Fibroblast of the conjunctiva (primary cell): Measurements from ENCODE around the gene ALKBH5.
"Not testable (repeated sequence)": the region's sequence is repeated elsewhere in the genome, so short reads cannot be mapped to it uniquely, and the experiment has no call there.

ENCODE experiments used
- DNase-seq: peaks from one replicate; pipeline ENCODE4 v3.0.0-alpha.2; 2010; ENCODE audit warnings: low read depth

ALKBH5 gene

DNA sequence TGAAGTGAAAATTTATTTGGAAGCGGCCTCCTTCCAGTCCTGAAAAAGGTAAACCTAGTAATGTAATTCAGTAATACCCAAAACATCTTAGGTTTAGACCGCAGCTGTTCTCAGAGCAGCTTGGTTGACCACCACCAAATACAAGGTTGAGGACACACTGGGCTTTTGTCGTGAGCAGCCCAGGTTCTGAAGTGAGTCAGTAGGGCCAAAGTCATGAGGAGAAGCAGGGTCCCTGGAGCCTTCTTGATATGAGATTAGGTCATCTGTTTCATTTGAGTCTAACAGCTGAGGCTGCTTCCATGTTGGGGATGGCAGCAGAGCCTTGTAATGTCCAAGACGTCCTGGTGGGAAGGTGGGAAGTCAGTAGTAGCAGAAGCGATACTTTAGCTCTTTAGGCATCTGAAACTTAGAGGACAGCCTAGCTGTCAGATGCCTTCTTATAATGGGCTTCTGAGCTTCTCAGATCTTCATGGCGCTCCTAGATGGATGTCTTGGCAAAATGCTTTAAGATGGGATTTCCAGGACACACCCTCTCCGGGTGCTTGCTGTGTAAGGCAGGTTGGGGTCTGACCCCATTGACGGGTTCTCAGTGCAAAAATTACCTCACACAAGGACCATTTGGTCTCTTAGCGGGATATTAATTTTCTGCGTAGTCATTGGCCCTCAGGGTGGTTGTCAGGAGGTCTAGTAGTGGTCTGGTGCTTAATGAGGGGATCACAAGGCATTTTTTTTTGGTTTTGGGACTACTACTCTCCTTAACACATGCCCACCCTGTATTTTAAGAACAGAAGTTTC, 2.4 kb downstream of the ALKBH5 start:
- no peak for DNase-seq

DNA sequence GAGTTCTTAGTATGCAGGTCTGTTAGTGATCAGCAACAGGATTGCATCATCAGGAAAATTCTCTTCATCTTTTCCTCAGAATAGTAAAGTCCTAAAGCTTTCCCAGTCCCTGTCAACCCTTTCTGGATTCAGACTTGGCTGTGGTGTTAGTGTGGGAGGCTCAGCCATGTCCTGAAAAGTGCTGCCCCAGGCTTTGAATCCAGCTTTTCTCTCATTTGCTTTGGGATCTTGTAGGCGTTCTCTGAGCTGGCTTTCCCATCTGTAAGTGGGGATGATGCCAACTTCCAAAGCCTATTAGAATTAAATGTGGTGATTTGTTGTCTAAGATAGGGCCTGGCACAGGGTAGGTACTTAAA, 3.0 kb downstream of the ALKBH5 start:
- peak; percentile 39 for DNase-seq

DNA sequence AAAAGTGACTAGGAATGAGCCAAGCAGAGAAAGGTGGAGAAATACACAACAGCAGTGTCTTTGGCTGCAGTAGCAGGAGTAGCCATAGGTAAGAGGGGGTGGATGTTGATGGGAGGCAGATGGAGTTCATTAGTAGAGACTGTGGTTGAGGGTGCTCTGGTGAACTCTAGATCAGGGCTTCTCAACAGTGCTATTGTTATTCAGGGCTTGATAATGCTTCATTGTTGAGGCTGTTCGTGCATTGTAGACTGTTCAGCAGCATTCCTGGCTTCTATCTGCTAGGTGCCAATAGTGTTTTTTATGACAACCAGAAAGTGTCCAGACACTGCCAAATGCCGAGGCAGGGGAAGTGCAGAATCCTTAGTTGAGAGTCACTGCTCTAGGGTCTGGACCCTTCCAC, 3.6 kb downstream of the ALKBH5 start:
- no peak for DNase-seq

DNA sequence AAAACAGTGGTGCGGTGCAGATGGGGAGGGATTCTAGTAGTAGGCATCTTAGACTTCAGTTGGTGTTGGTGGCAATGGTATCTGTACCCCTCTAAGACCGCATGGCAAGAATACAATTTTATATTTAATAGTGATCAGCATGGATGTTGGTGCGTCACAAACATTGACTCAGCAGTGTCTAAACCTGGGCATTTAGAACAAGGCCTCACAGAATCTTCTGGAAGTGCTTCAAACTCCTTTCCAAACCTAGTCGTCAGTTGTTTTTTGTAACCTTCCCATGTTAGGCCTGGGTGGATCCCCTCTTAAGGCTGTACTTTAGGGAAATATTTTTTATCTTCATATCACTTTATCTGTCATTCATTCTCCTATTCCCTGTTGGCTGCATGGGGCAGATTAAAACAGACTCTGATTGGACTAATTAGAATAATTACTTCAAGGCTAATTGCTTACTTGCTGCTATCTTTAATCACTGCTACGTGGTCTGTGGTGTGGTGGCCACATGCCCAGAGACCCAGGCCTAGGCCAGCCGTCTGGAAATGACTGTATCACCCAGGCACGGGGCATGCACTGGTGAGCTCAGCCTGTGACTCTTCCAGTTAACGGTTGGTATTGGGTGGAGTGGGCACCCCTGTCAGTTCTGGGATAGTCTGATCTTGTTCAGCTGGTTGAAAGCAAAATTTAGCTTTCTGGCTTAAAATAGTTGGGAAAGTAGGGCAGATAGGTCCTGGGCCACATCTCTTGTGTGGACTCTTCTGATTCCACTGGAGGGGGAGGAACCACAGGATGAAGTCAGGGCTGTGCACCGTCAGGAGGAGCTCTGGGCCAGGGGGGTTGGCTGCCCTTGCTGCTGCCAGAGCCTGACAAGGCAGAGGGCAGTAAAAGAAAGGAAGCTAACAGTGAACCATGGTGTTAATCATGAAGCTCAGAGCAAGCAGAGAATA, 4.5 kb downstream of the ALKBH5 start:
- DNase-seq = no peak

DNA sequence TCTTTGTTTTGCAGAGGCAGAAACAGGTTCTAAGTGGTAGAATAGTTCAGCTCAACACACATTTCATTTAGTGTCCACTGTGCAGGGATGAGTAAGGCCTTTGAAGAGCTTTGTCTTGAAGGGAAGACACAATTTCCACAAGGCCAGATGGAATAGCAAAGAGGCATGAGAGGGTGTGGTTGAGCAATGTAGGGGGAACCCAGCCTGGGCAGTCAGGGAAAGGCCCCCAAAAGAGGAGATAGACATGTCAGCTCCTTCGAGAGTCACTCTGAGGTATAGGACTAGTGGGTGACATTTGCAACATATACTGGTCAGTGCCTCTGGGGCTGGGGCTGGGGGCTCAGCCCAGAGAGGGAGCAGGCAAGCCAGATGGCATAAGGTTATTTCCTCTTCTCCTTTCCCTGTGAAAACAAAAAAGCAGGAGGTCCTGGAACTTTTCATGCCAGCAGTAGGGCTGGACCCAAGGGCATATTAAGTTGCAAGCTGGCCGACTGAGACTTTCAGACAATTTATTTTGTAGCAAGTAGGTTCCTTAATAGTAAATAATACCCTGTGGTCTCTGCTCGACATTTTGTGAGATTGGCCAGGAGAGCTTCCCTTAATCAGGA, 7.1 kb downstream of the ALKBH5 start:
- DNase-seq = no peak

DNA sequence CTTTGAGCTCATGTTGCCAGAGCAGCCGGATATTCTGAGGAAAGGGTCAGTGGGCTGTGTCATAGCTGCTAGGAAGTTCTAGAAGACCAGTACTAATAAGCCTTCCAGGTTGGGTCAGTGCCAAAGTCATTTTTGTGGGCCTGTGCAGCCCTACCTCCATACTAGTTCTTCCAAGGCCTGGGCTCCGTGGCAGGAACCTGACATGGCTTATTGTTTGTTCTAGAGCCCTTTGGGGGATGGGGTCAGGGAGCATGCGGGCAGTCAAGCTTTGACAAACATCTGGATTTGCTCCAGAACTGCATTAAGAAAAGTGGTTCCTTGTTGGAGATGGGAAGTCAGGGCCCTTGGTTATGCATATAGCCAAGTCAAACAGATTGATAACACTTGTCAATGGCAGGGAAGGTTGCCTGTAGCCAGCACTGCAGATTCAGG, 7.6 kb downstream of the ALKBH5 start:
- no peak for DNase-seq

DNA sequence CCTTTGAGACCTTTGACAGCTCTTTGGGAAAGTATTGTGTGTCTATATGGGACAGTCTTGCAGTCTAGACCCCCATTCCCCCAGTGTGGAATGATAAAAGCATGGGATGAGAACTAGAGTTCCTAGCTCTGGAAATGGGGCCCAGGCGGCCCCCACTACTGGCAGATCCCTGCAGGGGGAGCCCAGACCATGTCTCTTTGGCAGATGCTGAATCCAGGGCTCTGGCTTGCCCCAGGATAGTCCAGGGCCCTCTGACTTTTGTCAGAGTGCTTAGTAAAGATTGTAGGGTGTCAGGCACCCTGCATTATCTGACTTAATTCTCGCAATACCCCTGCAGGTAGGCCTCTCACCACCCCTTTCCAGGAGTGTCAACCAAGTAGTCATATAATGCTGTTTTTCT, 8.3 kb downstream of the ALKBH5 start:
- DNase-seq = no peak

DNA sequence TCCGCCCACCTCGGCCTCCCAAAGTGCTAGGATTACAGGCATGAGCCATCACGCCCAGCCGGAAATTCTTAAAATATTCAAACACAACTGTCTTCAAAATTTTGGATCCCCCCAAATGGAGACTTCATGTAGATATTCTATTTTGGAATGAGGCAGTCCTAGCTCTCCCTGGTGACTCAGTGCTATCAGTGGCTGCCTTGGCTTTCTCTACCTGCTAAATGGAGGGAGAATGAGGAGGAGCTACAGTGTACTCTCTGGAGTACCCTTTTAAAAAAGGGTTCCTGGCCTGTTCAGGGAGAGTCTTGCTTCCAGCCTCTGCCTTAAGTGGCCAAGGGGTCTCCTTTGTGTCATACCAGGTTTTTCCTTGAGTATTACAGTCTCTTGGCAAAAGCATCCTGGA, 10.8 kb downstream of the ALKBH5 start:
- DNase-seq = no peak

DNA sequence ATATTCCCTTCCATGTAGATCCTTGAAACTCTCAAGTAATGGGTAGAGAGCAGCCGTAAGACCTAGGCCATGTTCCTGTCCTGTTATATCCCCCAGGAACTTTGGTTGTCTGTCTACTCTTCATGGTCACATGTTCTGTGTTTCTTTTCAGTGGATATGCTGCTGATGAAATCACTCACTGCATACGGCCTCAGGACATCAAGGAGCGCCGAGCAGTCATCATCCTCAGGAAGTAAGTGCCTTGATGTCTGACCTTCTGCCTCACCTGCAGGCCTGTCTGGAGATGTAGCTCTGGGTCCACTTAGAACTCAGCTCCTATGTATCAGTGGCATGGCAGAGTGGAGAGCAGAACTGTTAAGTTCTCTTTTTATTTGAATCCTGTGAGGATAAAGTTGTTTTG, 11.2 kb downstream of the ALKBH5 start:
- DNase-seq = no peak

DNA sequence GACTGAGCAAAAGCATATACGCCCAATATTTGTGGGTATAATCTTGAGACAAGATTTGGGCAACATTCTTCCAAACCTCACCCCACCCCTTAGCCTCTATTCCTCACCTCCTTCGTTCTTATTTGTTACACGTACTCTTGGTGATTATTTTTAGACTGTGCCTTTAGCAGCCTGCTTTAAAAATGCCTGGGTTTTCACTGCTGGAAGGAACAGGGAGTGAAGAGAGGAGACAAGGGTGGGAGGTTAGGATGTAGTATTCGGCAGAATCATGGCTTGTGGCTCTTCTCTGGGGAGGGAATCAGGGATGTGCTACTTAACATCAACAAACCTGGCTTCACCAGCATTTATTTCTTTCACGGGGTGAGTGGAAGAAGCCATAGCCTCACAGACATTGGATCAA, 11.6 kb downstream of the ALKBH5 start:
- no peak for DNase-seq

DNA sequence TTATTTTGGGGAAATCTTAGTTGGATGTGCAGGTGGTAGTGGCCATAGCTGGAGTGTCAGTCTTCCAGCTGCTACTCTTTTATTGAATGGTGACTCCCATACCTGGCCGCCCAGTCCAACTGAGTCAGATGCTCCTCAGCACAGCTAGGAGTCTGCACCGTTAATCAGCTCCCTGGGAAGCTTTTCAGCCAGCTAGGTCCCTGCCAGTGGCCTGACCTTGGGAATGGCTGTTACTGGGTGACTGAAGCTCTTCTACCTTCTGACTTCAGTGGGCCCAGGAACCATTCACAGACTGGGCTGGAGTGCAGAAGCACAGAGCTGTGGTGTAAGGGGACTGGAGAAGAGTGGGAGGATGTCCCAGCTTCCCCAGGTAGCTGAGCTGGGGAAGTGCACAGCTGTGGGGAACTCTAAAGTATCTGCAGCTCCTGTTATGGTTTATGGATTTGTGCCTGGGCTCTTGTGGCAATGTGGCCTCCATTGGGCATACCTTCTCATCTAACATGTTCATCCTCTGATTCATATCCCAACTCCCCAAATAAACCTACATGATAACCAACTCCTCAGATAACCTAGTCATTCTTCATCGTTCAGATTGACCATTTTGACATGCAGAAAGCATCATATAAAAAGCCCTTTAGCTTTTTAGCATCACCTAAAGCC, 14.0 kb downstream of the ALKBH5 start:
- DNase-seq = no peak

DNA sequence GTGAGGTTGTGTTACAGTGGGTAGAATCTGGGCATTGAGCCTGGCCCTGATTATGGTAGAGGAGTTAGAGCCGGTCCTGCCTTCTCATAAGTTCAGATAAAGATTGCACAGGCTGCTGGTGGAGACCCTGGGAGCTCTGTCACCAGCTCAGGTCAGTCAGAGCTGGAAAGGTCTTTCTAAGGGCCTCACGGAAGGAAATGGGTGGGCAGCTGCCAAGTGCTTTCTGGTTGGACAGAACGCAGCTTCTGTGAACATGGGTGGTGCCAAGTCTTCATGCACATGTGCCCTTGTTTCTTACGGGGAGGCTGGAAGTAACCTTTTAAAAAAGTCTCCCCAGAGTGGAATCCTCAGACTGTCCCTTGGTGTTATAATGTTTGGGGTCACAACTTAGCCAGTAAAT, 14.9 kb downstream of the ALKBH5 start:
- DNase-seq = no peak

DNA sequence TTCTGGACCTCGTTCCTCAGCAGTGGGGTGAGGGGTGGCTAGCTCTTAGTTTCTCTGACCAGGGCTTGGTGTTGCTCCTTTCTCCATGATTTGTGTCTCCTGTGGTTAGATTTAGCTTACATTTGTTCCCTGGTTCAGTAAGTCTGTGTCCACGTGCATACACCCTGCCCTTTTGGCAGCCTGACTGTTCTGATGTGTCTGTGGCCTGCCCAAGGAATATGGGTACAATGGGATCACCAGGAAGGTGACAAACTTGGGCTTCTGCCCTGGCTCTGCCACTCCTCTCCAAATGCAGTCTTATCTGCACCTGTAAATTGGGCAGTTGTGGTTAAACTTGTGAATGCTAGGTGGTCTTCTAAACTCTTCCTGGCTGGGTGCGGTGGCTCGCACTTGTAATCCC, 17.5 kb downstream of the ALKBH5 start:
- no peak for DNase-seq

DNA sequence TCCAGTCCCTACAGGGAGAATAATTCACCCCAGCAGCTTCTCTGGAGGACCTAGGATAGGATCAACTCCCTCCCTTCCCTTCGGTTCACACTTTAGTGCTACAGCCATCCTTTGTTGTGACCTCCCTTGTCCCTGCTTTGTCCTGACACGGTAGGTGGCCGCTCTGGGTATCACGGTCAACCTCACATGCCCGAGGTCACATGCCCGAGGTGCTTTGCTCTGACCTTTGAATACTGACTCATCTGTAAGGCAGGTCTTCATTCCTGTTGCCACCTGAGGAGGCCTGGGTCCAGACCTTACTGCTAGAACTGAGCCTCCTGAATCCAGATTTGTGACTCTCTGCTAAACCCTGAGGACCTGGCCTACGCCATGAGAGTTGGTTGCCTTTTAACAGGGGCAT, 19.7 kb downstream of the ALKBH5 start:
- no peak for DNase-seq

DNA sequence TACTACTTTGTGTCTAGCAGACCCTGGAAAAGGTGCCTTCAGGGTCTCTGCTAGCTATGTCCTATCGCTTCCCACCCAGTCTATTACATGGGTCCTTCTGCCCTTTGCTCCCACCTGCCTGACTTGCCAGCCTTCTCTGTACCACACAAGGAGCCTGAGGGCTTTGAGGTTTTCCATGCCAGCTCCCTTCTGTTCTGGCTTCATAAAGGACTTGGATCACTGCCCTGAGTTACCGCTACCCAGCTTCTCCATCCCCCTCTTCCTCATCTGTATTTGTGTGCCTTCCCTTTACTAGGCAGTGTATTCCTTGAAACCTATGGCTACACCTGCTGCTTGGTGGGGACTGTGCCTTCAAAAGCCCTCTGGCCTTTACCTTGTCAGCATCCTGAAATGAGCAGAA, 22.2 kb downstream of the ALKBH5 start:
- no peak for DNase-seq

DNA sequence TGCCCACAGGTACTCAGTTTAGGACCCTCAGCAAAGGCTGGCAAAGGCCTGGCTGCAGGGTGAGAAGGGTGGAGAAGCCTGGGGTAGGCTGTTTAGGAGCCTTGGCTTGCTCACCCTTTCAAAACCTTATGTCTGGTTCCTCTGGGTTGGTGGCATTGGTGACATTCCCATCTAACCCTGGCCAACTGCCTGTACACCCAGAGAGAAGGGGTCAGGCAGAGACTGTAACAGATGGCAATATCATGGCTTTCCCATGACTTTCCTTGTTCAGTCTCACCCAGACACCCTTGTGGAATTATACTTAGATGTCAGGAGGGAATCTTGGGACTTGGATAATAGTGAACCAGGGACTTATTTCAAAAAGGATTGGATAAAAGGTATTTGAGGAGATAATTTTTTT, 23.3 kb downstream of the ALKBH5 start:
- DNase-seq = no peak

DNA sequence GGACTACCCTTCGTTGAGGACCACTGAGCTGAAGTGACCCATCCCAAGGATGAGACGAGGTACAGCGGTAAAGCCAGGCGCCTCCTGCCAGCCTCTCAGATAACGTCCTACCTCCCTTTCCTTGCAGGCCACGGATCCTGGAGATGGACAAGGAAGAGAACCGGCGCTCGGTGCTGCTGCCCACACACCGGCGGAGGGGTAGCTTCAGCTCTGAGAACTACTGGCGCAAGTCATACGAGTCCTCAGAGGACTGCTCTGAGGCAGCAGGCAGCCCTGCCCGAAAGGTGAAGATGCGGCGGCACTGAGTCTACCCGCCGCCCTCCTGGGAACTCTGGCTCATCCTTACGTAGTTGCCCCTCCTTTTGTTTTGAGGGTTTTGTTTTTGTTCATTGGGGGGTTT, 24.5 kb downstream of the ALKBH5 start:
- no peak for DNase-seq

DNA sequence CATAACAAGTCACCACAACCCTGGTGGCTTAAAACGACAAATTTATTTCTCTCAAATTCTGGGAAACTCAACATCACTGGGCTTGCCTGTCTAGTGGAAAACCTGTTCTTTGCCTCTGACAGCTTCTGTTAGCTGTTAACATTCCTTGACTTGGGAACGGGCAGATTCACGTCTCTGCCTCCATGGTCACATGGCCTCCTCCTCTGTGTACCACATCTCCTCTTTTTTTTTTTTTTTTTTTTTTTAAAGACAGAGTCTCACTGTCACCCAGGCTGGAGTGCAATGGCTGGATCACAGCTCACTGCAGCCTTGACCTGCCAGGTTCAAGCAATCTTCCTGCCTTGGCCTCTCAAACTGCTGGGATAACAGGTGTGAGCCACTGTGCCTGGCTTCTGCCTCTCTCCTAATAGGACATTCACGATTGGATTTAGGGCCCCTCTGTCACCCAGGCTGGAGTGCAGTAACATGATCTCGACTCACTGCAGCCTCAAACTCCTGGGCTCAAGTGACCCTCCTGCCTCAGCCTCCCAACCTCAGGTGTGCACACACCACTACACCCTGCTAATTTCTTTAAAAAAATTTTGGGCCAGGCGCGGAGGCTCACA, 30.1 kb downstream of the ALKBH5 start:
- no peak for DNase-seq

DNA sequence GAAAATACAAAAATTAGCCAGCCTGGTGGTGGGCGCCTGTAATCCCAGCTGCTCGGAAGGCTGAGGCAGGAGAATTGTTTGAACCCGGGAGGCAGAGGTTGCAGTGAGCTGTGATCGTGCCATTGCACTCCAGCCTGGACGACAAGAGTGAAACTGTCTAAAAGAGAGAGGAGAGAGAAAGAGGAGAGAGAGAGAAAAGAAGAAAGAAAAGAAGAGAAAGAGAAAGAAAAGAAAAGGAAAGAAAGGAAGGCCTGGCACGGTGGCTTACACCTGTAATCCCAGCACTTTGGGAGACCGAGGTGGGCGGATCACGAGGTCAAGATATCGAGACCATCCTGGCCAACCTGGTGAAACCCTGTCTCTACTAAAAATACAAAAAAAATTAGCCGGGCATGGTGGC, 33.3 kb downstream of the ALKBH5 start:
- not testable (repeated sequence) for DNase-seq

DNA sequence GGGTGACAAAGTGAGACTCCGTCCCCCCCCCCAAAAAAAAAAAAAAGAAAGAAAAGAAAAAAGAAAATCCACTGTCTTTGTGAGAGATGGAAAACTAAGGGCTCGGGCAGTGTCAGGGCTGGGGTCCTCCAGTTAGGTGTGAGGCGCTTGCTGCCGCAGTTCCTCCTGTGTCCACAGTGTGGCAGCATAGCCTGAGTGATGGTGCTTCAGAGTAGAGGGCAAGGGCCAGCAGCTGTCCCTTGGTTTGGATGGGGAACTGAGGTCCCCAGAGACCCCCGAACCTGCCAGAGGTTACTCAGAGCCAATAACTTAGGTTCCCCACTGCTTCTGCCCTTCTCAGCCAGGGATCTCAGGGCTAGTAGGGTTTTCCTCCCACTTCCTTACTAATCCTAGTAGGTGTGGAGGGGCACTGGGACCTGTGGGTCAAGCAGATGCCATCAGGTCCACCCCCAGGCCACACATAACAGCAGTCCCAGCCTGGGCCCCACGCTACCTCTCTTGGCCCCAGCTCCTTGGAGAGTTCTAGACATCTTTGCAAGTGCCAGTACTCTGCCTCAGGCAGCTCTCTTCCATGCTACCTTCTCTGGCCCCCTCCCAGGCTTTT, 33.9 kb downstream of the ALKBH5 start:
- DNase-seq = peak; percentile 49

DNA sequence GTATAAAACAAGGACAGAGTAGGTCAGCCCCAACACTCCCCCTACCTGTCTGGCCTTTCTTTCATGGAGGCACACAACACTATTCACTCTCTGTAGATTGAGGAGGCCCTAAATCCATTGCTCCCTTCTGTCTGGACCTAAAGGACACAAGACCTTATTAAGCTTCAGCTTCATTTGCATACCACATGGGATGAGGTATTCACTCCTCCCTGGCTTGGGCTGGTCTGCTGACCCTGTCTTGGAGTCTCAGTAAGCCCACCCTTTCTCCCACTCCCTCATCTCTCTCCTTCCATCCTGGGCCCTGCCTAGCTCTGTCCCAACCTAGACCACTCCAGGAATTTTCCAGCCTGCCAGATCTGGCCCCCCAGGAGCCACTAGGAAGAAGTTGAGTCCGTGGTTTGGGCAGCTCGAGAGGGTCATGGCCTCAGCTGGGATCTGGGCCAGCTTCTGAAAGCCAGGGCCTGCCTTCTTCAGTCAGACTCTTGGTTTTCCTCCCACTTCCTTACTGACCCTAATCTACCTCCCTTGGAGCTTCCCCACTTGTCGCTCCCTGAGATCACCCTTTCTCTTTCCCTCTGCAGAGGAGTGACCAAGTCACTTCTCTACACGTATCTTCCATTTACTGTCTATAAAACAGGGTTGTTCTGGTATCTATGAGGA, 35.3 kb downstream of the ALKBH5 start:
- peak; percentile 8 for DNase-seq
